HG03060 (cell line): ENCODE measurements around the gene FAM107B.

Source experiments
- ATAC-seq: cut with Tn5 transposase; IDR thresholded peaks from one replicate; pipeline ENCODE4 v1.9.1; 2021; ENCODE audit warnings: low read depth, moderate number of reproducible peaks; ENCODE audit not compliant: unreplicated experiment

FAM107B gene

DNA sequence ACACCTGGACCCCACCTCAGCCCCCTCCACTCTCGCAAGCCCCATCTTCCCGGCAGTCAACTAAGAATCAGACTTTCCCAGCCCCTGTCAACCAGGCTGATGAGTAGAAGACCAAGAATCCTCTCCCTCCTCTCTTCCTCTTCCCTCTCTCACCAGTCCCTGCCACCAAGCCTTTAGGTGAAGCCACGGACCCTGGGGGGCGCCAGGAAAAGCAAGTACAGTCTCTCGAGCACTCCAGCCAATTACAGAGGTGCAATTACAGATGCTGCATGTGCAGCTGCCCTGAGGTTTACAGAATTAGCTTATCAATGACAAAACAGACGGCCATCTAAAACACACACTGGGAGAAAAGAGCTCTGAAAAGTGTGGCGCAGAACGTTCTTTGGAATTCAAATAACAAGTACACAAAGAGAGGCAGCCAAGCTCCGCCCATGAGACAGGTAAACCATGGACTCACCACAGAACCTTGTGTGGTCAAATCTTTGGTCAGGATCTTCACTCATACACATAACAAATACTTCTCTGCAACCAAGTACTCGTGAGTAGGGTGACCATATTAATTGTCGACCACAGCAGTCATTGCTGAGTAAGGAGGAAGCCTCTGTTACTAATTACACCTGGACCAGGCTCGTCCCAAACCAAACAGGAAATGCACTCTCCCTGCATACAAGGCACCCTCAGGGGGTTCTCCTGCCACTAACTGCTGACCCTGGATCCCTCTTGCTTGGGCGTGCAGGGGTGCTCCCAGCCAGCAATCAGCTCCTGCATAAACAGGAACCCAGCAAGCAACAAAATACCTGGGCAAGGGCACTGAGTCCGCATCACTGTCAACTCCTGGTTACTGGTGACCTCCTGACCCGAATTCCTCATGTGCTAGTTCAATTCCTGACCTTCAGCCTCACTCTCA, 189.2 kb downstream of the FAM107B start:
- ATAC-seq, result no peak

DNA sequence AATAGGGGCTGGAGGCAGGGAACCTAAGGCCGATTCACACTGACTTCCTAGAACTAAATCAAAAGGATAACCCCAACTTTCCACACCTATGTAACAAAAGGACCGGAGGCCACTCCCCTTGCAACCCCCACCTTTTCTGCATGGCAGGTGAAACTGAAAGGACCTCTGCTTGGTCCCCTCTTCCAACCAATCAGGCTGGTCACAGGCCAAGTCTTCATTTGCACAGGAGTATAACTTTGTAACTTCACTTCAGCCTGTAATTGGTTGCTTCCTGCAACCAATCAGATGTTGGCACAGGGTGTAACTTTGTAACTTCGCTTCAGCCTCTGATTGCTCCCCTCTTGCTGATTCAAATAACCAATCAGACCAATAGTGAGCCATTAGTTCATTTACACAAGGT, 190.0 kb downstream of the FAM107B start:
- no peak for ATAC-seq

GRCh38 chr10:14583967-14584366, 190.7 kb downstream of the FAM107B start:
- ATAC-seq, result no peak

GRCh38 chr10:14583252-14583651, 191.4 kb downstream of the FAM107B start:
- ATAC-seq, result no peak

DNA sequence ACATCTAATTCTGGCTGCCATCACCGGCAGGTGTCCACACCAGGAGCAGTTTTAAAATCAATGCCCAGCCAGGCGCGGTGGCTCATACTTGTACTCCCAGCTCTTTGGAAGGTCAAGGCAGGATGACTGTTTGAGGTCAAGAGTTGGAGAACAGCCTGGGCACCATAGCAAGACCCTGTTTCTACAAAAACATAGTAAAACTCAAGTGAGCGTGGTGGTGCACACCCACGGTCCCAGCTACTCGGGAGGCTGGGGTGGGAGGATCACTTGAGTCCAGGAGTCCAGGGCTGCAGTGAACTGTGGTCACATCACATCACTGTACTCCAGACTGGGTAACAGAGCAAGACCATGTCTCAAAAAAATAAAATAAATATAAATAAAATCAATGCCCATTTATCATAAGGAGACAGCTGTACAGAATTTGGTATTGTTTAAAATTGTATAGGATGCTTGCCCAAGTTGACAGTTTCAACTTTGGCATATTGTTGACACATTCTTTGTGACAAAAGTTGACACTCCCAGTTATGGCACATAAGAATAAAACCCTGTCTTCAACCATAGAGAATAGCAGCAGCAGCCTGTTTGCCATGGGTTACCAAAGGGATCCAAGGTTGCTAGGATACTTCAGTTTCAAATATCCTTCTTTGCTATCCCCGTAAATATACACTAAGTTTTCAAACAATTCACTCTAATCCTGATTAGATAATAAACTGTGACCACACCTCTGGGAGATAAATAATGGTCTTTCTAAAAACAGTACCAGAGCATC, 193.0 kb downstream of the FAM107B start:
- no peak for ATAC-seq

GRCh38 chr10:14580671-14581332, 193.9 kb downstream of the FAM107B start:
- ATAC-seq, result no peak

DNA sequence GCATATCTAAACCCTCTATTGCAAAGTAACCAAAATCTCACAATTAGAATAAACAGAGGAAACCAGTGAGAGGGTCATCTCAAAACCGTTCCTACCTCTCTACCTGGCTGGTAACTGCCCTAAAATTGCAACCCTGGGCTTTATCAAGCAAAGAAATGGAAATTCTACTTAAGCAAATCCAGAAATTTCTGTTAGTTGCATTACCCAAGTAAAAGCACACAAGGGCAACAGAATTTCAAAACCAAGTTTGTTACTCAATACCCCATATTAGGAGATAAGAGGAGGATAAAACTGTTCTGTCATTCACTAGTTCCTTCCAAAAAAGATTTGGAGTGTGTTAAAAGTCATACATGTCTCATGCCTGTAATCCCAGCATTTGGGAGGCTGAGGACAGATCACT, 195.3 kb downstream of the FAM107B start:
- ATAC-seq, result no peak

DNA sequence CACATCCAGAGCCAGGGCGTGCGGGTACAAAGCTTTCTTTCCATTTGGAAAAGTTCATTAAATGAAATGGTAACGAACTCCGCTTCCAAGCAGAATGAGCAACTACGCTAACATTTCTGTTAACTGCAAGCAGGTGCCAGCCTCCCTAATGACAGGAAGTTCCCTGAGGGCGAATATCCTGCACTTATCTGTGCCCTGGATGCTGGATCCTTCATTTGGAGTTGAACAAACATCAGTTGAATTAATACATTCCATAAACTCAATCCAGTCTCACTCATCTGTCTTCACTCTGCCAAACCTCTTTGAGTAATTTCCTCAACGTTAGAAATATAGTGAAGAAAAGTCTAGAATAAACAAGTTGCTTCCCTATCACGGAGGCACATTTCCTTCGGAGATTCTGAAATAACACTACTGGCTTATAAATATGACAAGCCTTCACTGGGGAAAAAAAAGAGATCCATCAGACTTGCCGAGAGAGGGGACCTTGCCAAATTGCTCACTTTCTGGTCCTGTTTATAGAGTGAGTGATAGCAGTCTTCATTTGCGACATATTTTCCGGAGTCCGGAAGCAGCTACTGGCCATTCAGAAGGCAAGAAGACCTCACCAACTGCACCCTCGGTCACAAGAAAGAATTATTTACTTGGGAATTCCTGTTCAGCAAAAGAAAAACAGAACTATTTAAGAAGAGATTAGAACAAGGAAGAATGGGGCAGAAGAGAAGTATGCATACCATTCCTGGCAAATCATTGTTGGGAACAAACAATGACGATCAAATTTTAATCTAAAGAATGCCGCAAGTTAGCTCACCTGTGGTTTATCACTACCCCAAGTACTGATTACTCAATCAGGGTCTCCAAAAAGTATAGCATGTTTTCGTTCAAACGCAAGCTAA, 196.4 kb downstream of the FAM107B start:
- ATAC-seq, result no peak

GRCh38 chr10:14574885-14575284, 199.8 kb downstream of the FAM107B start:
- no peak for ATAC-seq

DNA sequence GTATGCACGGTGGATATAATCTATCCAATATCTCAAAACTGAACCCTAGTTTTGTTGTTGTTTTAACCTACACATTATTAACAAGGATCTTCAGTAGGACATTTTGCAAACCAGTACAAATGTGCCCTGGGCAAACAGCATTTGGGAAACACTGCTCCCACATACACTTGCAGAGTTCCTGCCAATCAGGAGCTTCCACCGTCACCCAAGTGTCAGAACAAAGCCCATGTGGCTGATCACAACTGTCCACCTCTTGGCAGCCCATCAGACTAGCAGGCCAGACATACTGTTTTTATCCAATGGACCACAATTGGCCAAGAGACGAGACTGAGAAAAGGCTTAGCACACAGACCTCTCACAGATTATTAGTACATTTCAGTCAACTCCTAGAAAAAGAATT, 200.4 kb downstream of the FAM107B start:
- no peak for ATAC-seq

DNA sequence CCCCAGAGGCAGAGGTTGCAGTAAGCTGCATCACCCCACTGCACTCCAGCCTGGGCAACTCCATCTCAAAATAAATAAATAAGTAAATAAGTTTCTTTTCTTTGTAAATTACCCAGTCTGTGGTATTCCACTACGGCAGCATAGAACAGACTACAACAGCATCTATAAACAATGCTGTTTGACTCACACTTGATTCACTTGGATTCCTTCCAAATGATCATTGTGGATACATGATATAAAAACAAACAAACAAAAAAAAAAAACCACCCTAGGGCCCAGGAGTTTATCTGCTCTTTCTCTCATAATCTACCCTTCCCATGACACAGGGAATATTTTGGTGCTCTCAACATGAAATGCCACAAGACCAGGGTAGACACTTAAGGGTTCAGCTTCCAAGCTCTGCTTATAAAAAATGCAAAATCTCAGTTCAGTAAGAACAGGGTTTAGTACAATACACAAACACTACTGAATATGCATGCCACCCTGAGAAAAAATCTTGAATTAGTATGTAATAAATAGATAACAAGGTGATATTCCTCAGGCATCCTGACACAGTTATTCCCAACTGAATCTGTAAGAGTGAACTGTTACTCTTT, 200.9 kb downstream of the FAM107B start:
- ATAC-seq, result no peak

DNA sequence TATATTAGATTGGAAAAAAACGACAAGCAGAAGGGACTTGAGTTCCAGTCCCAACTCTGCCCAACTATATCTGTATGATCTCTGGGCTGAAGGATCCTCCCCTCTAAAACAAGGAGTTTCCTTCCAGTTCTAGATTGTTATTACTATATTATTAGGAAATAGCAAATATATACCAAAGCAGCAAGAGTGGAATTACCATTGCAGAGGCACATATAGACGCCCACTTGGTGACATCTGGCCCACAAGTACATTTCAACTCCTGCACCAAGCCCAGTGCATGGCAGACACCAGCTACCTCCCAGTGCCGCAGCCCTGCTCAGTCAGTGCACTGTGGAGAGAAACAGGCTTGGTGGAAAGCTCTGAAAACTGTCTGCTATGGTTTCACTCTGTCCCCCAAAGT, 201.9 kb downstream of the FAM107B start:
- ATAC-seq, result no peak

GRCh38 chr10:14571866-14572507, 202.7 kb downstream of the FAM107B start:
- no peak for ATAC-seq

- ATAC-seq, result no peak
Measured at GRCh38 chr10:14570800-14571199, 203.9 kb downstream of the FAM107B start.

DNA sequence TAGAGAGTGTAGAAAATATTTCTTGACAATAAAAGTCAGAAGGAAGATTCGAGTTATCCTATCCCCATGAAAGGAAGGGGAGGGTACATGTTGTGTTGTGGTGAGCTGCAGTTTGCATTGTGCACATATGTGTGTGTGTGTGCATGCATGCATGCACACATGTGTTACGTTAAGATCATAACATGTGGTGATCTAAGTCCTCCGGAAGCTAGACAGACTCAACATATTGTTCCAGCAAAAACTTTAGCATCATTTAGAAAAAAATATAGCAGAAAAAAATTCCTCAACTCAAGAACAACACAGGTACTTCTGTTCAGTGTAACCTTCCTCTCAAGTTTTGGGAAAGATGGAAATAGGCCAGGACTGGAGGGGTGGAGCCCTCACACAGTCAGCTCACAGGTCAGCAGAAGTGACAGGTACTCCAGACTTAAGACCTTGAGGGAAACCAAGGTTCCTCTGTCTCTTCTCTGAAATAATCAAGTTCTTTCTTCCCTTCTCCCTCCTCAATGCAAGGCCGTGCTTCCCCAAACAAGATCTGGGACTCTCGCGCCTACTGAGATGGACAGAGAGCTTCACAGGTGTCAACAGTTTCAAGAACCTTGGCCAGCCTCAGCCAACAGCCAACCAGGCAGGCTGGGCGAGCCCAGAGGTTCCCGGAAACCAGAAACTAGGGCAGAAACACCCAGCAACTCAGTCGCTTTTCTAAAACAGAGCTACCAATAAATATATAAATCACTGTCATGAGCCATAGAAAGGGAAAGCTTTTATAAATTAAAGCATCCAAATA, 205.2 kb downstream of the FAM107B start:
- ATAC-seq, result no peak

- no peak for ATAC-seq
Measured at GRCh38 chr10:14567421-14567820, 207.3 kb downstream of the FAM107B start.

- no peak for ATAC-seq
Measured at GRCh38 chr10:14566498-14566897, 208.2 kb downstream of the FAM107B start.

- ATAC-seq, result no peak
Measured at GRCh38 chr10:14565199-14565598, 209.5 kb downstream of the FAM107B start.
